Endodermal cell (in vitro differentiated cells): ENCODE measurements around the gene ALKBH1. TPM values are rescaled to one million over a fixed set of nuclear protein-coding genes. Genes with fewer than 3 reads are reported as not detected.

Experiments
- DNase-seq: peaks from one replicate; pipeline ENCODE4 v3.0.0-alpha.2; 2017
- H3K27ac ChIP-seq: 2 replicates; pipeline ENCODE4 v1.5.1; 2013; ENCODE audit warnings: mild to moderate bottlenecking, low read depth, low read length, moderate library complexity
- H3K27me3 ChIP-seq: 2 replicates; pipeline ENCODE4 v1.6.1; 2013; ENCODE audit warnings: mild to moderate bottlenecking, low read length, moderate library complexity; ENCODE audit not compliant: insufficient read depth, control insufficient read depth, poor library complexity, severe bottlenecking
- H3K36me3 ChIP-seq: 2 replicates; pipeline ENCODE4 v1.7.0; 2013; ENCODE audit warnings: mild to moderate bottlenecking, low read length, moderate library complexity; ENCODE audit not compliant: control insufficient read depth, insufficient read depth
- H3K4me1 ChIP-seq: one replicate; pipeline ENCODE4 v1.7.0; 2013; ENCODE audit warnings: low read length; ENCODE audit not compliant: control insufficient read depth, insufficient read depth
- H3K4me3 ChIP-seq: 2 replicates; pipeline ENCODE4 v1.5.1; 2013; ENCODE audit warnings: mild to moderate bottlenecking, low read length, moderate library complexity
- H3K9ac ChIP-seq: 2 replicates; pipeline ENCODE4 v1.6.1; 2013; ENCODE audit warnings: mild to moderate bottlenecking, low read length, moderate library complexity; ENCODE audit not compliant: poor library complexity, severe bottlenecking; ENCODE audit errors: extremely low read depth
- H3K9me3 ChIP-seq: 2 replicates; pipeline ENCODE4 v1.6.1; 2013; ENCODE audit warnings: mild to moderate bottlenecking, low read length, moderate library complexity; ENCODE audit not compliant: control insufficient read depth
- H3K27ac Mint-ChIP-seq: 2 replicates; pipeline ENCODE4 v1.8.0; 2020; ENCODE audit warnings: mixed read lengths
- H3K27me3 Mint-ChIP-seq: 2 replicates; pipeline ENCODE4 v1.8.0; 2021; ENCODE audit warnings: mild to moderate bottlenecking, mixed read lengths; ENCODE audit not compliant: insufficient read depth
- H3K36me3 Mint-ChIP-seq: 2 replicates; pipeline ENCODE4 v1.8.0; 2020; ENCODE audit warnings: low read depth, mixed read lengths
- H3K4me1 Mint-ChIP-seq: 2 replicates; pipeline ENCODE4 v1.8.0; 2020; ENCODE audit warnings: mixed read lengths
- H3K4me3 Mint-ChIP-seq: 2 replicates; pipeline ENCODE4 v1.8.0; 2020; ENCODE audit warnings: mild to moderate bottlenecking, moderate library complexity, mixed read lengths
- H3K9me3 Mint-ChIP-seq: 2 replicates; pipeline ENCODE4 v1.8.0; 2020; ENCODE audit warnings: mild to moderate bottlenecking, mixed read lengths
- CTCF ChIP-seq: fragments of 200-600 bp; sonication (generic); conservative IDR thresholded peaks from 2 replicates; pipeline ENCODE4 v1.5.0; 2021; ENCODE audit warnings: antibody characterized with exemption, mild to moderate bottlenecking
- WGBS, 2 experiments: methylation state at CpG; one replicate each; pipeline versions ENCODE4 v1.1.5 to v1.1.7; 2013; ENCODE audit warnings: missing lambda C conversion rate in 2 of 2, mixed read lengths in 1 of 2; ENCODE audit not compliant: insufficient coverage in 1 of 2, insufficient read length in 1 of 2; 5-methylcytosine and 5-hydroxymethylcytosine counted together
- total RNA-seq, 2 donors: library from RNA; stranded (reverse); fragmentation: NEBNext Ultra II Directional in 1 of 2; extraction: Animal tissue kit (Norgen Biotek cat#: 25700) in 1 of 2; gene quantifications; 2 replicates in 1 of 2; 3 replicates in 1 of 2; pipeline ENCODE4 v1.2.1, GENCODE V29; 2021

ALKBH1 gene
- total RNA-seq, 2 donors from 2014 or later: 11.0 to 15.1 TPM

- peak; percentile 63 for DNase-seq
- peak overlapping the region; percentile 92 for H3K4me3 Mint-ChIP-seq
- H3K27me3 ChIP-seq: no peaks in the 10 kb centered on the region
- peak; percentile 47 for TF ChIP-seq CTCF
- no peaks in the 10 kb centered on the region for H3K9me3 Mint-ChIP-seq
- peak overlapping the region; percentile 99 for H3K4me3 ChIP-seq
- H3K9ac ChIP-seq: peak overlapping the region; percentile 89
- peaks cover 5% of the 10 kb centered on the region for H3K4me1 ChIP-seq
- no peaks in the 10 kb centered on the region for H3K9me3 ChIP-seq
- H3K36me3 Mint-ChIP-seq: peaks cover 28% of the 10 kb centered on the region
- peak overlapping the region; percentile 96 for H3K27ac Mint-ChIP-seq
- H3K27ac ChIP-seq: peak overlapping the region; percentile 14
- H3K4me1 Mint-ChIP-seq: peaks cover 20% of the 10 kb centered on the region
- H3K36me3 ChIP-seq: peaks cover 40% of the 10 kb centered on the region
- WGBS, 2 experiments: 0 to 3% methylated on average over 13 to 14 of the region's 14 CpGs
- H3K27me3 Mint-ChIP-seq: no peaks in the 10 kb centered on the region
Measured at GRCh38 chr14:77707355-77707723, 484 bp downstream of the ALKBH1 start.

GRCh38 chr14:77691259-77691658, 16.6 kb downstream of the ALKBH1 start:
- Histone ChIP-seq H3K9me3 (no peaks in the 10 kb centered on the region), H3K36me3 (peaks cover 53% of the 10 kb centered on the region), H3K4me3 (no peak overlapping the region), H3K4me1 (no peaks in the 10 kb centered on the region), H3K27me3 (no peaks in the 10 kb centered on the region), H3K9ac (no peak overlapping the region), H3K27ac (no peak overlapping the region)
- H3K27me3 Mint-ChIP-seq: no peaks in the 10 kb centered on the region
- no peak overlapping the region for H3K27ac Mint-ChIP-seq
- H3K36me3 Mint-ChIP-seq: peaks cover 49% of the 10 kb centered on the region
- no peak for TF ChIP-seq CTCF
- no peak overlapping the region for H3K4me3 Mint-ChIP-seq
- H3K4me1 Mint-ChIP-seq: peaks cover 1% of the 10 kb centered on the region
- no peak for DNase-seq
- no peaks in the 10 kb centered on the region for H3K9me3 Mint-ChIP-seq
- 95 to 100% methylated on average over 2 of the region's 2 CpGs for WGBS, 2 experiments

GRCh38 chr14:77682158-77682553, 25.7 kb downstream of the ALKBH1 start:
- no peak overlapping the region for H3K27ac Mint-ChIP-seq
- no peak overlapping the region for H3K4me3 ChIP-seq
- no peak for TF ChIP-seq CTCF

More at GRCh38 chr14:77682158-77682553, 25.7 kb downstream of the ALKBH1 start:
- peaks cover 52% of the 10 kb centered on the region for H3K36me3 Mint-ChIP-seq
- Histone ChIP-seq H3K27me3 (no peaks in the 10 kb centered on the region), H3K9me3 (no peaks in the 10 kb centered on the region), H3K4me1 (no peaks in the 10 kb centered on the region), H3K36me3 (peaks cover 40% of the 10 kb centered on the region), H3K9ac (no peak overlapping the region), H3K27ac (no peak overlapping the region)
- no peak for DNase-seq
- 100% methylated on average over 1 of the region's 1 CpG; no CpG with 5 or more reads in 1 of the 2 experiments for WGBS, 2 experiments
- no peaks in the 10 kb centered on the region for H3K27me3 Mint-ChIP-seq
- no peak overlapping the region for H3K4me3 Mint-ChIP-seq
- H3K9me3 Mint-ChIP-seq: no peaks in the 10 kb centered on the region
- H3K4me1 Mint-ChIP-seq: no peaks in the 10 kb centered on the region
